HG03571 (cell line): Measurements from ENCODE around the gene CCDC201.
"Not testable (repeated sequence)": the region's sequence is repeated elsewhere in the genome, so short reads cannot be mapped to it uniquely, and the experiment has no call there.

ENCODE experiments used
- ATAC-seq: cut with Tn5 transposase; IDR thresholded peaks from one replicate; pipeline ENCODE4 v1.9.1; 2021; ENCODE audit not compliant: unreplicated experiment

CCDC201 gene

GRCh38 chr7:45878457-45879144 lies 5.7 kb upstream of the CCDC201 start:
- no peak for ATAC-seq

DNA sequence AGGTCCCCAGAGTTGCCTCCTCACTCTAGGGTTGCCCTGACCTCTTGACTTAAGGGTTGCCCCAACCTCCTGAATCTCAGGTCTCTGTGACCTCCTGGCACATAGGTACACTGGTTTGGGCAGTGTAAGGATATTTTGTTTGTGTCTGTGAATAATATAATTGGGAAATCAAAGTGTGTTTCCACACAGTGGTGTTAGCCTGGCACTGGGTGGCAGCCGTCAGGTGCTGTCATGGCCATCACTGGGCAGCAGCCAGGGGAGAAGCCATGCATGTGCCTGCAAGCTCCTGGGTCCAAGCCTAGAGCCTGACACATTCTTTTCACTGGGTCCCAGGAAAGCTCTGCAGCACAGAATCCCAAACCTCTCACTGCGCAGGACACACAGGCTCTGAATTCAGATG lies 3.6 kb upstream of the CCDC201 start:
- ATAC-seq: no peak

DNA sequence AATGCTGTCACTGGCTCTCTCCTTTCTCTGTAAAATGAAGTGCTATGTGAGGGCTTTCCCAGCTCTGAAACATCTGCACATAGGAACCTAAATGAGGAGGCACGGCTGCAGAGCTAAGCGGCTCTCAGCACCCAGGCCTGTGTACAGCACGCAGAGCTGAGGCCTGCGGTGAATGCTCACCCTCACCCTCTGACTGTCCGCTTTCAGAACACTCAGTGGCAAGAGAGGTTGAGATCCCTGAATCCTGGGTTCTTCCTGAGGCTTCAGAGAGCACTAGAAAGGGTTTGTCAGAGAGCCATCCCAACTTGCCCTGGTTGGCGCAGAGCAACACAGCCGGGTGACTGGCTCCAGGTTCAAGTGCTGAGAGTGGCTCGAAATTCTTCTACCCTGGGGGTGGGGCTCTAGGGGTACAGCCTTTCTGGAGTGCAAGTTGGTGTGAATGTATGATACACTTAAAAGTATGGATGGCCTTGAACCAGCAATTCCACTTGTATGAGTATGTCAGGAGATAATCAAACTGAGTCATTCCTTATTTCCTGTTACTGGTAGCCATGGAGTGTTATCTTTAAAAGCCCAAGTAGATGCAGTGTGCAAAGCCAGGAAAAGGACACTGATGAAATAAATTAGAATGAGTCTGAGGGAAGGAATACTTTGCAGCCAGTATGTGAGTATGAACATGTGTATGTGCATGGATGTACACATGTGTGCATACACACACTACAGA lies 1.7 kb upstream of the CCDC201 start:
- ATAC-seq: no peak

- no peak for ATAC-seq
These were observed 473 bp upstream of the CCDC201 start for GRCh38 chr7:45873355-45873754.

GRCh38 chr7:45872116-45873034 lies 507 bp downstream of the CCDC201 start:
- no peak for ATAC-seq

DNA sequence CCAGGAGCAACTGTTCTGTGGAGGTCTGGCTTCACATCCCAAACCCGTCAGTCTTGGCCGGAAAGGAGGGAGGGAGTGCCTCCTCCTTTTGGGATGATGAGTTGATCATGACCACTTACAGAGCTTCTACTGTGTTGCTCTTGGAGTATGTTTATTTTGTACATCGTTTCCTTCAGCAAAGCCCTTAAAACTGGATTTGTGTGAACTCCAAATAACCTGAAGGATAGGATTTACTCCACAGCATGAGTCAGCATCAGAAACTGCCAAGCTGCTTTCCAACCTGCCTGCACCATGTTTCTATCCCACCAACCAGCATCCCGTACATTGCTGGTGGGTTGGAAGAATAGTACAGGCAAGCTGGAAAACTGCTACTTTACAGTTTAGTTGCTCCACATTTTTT lies 3.5 kb downstream of the CCDC201 start:
- ATAC-seq: no peak

GRCh38 chr7:45867471-45867870 lies 5.4 kb downstream of the CCDC201 start:
- no peak for ATAC-seq

GRCh38 chr7:45865594-45866410 lies 7.1 kb downstream of the CCDC201 start:
- no peak for ATAC-seq

GRCh38 chr7:45863715-45864114 lies 9.2 kb downstream of the CCDC201 start:
- ATAC-seq: no peak

DNA sequence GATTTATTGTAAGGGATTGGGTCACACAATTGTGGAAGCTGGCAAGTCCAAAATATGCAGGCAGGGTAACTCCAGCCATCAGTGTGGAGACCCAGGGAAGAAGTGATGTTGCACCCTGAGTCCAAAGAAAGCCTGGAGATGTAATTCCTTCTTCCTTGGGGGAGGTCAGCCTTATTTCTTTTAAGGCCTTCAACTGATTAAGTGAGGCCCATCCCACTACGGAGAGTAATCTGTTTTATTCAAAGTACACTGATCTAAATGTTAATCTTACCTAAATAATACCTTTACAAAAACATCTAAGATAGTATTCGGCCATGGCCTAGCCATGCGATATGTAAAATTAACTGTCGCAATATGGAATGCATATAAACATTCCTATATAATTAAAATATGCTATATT lies 16.0 kb downstream of the CCDC201 start:
- not testable (repeated sequence) for ATAC-seq

GRCh38 chr7:45855680-45856079 lies 17.2 kb downstream of the CCDC201 start:
- not testable (repeated sequence) for ATAC-seq

DNA sequence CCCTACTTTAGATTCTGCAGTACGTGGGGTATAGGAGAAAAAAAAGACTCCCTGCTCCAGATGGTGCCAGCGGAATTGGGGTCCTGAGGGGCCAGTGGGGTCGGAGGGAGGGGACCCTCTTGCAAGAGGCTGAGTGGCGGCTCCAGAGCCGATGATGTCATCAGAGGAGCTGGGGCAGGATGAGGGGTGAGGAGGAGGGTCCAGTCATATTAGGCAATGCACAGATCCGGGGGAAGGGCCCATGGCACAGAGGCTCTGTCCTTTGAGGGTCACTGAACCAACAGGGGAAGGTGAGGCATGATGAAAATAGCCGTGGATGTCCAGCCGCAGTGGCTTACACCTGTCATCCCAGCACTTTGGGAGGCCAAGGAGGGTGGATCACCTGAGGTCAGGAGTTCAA lies 19.4 kb downstream of the CCDC201 start:
- ATAC-seq: not testable (repeated sequence)

DNA sequence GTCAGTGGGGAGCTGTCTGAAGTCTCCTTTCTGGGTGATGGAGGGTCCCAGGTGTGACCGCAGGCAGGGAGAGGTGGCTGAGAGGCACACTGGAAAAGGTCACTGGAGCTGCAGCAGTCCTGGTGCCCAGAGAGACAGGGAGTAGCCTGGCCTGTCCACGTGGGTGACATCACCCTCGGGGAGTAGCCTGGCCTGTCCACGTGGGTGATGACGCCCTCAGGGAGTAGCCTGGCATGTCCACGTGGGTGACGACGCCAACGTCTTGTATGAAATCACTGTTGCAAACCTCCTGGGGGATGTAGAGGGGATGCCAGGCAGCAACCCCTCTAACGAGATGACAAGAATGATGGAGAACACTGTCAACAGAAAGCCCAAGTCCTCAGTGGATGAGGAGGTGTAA lies 19.9 kb downstream of the CCDC201 start:
- not testable (repeated sequence) for ATAC-seq

DNA sequence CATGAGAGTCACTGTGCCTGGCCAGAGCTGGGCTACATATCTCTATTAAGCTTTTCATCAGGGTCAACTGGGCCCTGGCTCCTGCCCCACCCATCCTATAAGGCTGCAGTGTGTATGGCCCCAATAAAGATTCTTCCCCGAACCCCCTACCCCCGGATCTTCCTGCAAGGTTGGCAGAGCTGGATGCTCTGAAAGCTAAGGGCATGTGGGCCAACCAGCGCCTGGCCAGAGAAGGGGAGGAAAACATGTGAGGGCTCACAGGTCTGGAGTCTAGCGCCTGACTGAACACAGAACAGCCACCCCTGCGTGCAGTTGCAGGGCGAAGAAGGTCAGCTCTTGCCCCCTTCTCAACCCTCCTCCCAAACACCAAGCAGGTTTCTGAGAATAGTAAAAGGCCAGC lies 24.1 kb downstream of the CCDC201 start:
- not testable (repeated sequence) for ATAC-seq

GRCh38 chr7:45846536-45846935 lies 26.3 kb downstream of the CCDC201 start:
- ATAC-seq: not testable (repeated sequence)

- not testable (repeated sequence) for ATAC-seq
These were observed 30.8 kb downstream of the CCDC201 start for GRCh38 chr7:45841926-45842717.

DNA sequence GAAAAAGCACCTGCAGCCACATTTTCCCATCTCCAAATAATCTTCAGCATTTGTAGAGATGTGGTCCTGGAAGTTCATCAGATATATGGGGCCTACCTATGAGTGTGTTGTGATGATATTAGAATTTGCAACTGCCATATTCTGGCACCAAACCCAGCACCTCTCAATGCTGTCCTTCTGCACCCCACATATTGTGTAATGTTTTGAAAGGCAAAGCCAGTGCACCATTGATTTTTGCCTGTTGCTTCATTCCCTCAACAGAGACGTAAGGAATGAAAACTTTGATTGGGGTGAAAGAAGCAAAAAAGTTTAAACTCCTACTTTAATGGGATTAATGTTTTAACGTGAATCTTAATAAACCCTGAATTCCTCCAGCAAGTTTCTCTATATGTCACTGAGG lies 34.0 kb downstream of the CCDC201 start:
- ATAC-seq: not testable (repeated sequence)

DNA sequence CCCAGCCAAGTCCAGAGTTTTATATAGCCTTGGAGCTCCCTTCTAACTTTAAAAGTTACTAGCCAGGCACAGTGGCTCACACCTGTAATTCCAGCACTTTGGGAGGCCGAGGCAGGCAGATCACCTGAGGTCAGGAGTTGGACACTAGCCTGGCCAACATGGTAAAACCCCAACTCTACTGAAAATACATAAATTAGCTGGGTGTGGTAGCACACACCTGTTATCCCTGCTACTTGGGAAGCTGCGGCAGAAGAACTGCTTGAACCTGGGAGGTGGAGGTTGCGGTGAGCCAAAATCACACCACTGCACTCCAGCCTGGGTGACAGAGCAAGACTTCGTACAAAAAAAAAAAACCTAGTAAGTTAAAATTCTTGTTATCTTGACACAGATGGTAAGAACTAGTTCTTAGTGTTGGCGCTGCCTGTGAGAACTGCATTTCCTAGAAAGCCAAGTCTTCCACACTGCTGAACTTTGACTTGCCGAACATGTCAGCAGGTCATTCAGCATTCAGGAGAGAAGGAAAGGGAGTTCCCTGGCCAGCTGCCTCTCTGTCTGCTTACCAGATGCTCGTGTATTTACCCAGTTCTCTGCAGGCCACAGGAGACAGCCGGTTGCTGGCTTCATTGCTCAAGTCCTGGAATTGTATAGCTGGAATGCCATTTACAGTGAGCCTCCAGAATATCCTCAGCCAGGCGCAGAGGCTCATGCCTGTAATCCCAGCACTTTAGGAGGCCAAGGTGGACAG lies 40.3 kb downstream of the CCDC201 start:
- ATAC-seq: not testable (repeated sequence)

GRCh38 chr7:45829846-45830245 lies 43.0 kb downstream of the CCDC201 start:
- ATAC-seq: not testable (repeated sequence)
